Glutamatergic neuron (in vitro differentiated cells): ENCODE data around the gene BACE1. TPM values are rescaled to one million over a fixed set of nuclear protein-coding genes. Genes with fewer than 3 reads are reported as not detected.
"Not testable (repeated sequence)": the region's sequence is repeated elsewhere in the genome, so short reads cannot be mapped to it uniquely, and the experiment has no call there.

ENCODE experiments used
- DNase-seq: peaks from one replicate; pipeline ENCODE4 v3.0.0; 2022
- H3K27ac Mint-ChIP-seq: one replicate; pipeline ENCODE4 v1.8.0; 2020; ENCODE audit warnings: mild to moderate bottlenecking, mixed read lengths, inconsistent platforms; ENCODE audit not compliant: unreplicated experiment
- H3K27me3 Mint-ChIP-seq: one replicate; pipeline ENCODE4 v1.8.0; 2020; ENCODE audit warnings: mild to moderate bottlenecking, moderate library complexity, mixed read lengths, inconsistent platforms; ENCODE audit not compliant: unreplicated experiment
- H3K36me3 Mint-ChIP-seq: one replicate; pipeline ENCODE4 v1.8.0; 2020; ENCODE audit warnings: mild to moderate bottlenecking, mixed read lengths, inconsistent platforms; ENCODE audit not compliant: unreplicated experiment
- H3K4me1 Mint-ChIP-seq: one replicate; pipeline ENCODE4 v1.8.0; 2020; ENCODE audit warnings: mild to moderate bottlenecking, low read depth, mixed read lengths, inconsistent platforms; ENCODE audit not compliant: unreplicated experiment
- H3K4me3 Mint-ChIP-seq: one replicate; pipeline ENCODE4 v1.8.0; 2020; ENCODE audit warnings: mild to moderate bottlenecking, mixed read lengths, inconsistent platforms; ENCODE audit not compliant: unreplicated experiment
- H3K9me3 Mint-ChIP-seq: one replicate; pipeline ENCODE4 v1.8.0; 2020; ENCODE audit warnings: mild to moderate bottlenecking, moderate library complexity, mixed read lengths, inconsistent platforms; ENCODE audit not compliant: unreplicated experiment
- total RNA-seq: library from RNA; stranded (reverse); fragmentation: NEBNext Ultra II Directional; extraction: Animal tissue kit (Norgen Biotek cat#: 25700); gene quantifications from one replicate; pipeline ENCODE4 v1.2.1, GENCODE V29; 2021; ENCODE audit not compliant: unreplicated experiment
- TF ChIP-seq, protein P1 (sequence below): fragments of 200-600 bp; sonication (generic); IDR thresholded peaks from one replicate; pipeline ENCODE4 v1.5.0; 2021; ENCODE audit not compliant: partially characterized antibody, unreplicated experiment

The BACE1 gene
- total RNA-seq, 1 donor from 2014 or later: 47.4 TPM

DNA sequence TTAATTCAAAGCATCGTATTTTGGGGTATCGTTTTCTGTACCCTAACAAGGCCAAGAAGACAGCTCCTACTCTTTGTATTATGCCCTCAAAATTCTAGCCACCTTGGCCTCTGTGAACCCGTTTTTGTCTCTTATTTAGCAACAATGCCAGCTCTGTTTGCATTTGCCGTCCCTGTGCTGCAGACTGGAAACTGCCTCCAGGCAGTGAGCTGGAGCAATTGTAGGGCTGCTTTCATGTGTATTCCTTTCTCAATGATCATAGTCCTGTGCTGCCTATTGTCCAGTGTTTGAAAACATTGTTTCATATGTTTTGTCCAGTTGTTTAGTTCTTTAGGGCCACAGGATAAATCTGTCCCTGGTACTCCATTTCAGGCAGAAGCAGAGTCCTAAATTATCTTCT lies 44.8 kb downstream of the BACE1 start:
- Mint-ChIP-seq H3K4me1 (peaks cover 3% of the 10 kb centered on the region), H3K9me3 (no peaks in the 10 kb centered on the region), H3K27ac (peak overlapping the region; percentile 52), H3K36me3 (peaks cover 5% of the 10 kb centered on the region), H3K4me3 (peak overlapping the region; percentile 18), H3K27me3 (no peaks in the 10 kb centered on the region)
- TF ChIP-seq, protein P1, sequence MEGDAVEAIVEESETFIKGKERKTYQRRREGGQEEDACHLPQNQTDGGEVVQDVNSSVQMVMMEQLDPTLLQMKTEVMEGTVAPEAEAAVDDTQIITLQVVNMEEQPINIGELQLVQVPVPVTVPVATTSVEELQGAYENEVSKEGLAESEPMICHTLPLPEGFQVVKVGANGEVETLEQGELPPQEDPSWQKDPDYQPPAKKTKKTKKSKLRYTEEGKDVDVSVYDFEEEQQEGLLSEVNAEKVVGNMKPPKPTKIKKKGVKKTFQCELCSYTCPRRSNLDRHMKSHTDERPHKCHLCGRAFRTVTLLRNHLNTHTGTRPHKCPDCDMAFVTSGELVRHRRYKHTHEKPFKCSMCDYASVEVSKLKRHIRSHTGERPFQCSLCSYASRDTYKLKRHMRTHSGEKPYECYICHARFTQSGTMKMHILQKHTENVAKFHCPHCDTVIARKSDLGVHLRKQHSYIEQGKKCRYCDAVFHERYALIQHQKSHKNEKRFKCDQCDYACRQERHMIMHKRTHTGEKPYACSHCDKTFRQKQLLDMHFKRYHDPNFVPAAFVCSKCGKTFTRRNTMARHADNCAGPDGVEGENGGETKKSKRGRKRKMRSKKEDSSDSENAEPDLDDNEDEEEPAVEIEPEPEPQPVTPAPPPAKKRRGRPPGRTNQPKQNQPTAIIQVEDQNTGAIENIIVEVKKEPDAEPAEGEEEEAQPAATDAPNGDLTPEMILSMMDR: no peak
- no peak for DNase-seq

DNA sequence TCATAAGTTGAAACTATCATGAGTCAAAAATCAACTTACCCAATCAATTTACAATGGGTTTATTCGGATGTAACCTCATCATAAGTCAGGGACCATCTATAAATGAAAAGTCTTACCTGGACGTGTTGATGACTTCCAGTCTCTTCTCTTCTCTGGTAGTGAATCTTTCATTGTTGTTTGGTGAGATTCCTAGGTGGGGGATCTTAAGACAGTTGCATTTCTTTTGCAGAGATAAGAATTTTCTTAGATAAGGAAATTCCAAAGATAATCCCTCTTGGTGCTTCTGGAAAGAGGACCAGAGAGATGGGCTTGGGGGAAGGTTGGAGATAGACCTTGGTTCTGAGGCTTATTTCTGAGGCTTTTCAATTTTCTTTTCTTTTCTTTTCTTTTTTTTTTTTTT lies 46.2 kb downstream of the BACE1 start:
- H3K4me3 Mint-ChIP-seq: no peak overlapping the region
- no peaks in the 10 kb centered on the region for H3K27me3 Mint-ChIP-seq
- peaks cover 3% of the 10 kb centered on the region for H3K4me1 Mint-ChIP-seq
- TF ChIP-seq, protein P1: no peak
- H3K36me3 Mint-ChIP-seq: peaks cover 5% of the 10 kb centered on the region
- DNase-seq: no peak
- H3K9me3 Mint-ChIP-seq: no peaks in the 10 kb centered on the region
- H3K27ac Mint-ChIP-seq: no peak overlapping the region

DNA sequence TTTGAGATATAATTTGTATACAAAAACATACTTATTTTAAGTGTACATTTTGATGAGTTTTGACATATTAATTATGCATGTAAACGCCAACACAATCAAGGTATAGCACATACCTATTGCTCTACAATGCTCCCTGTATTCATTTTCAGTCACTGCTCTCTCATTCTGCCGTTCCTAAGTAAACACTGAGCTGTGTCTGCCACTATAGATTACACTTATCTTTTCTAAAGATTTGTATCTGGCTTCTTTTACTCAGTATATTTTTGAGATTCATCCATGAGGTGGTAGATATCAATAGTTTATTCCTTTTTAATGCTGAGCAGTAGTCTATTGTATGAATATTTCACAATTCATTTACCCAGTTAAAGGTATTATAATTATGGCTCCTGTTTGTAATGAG lies 50.3 kb downstream of the BACE1 start:
- no peak overlapping the region for H3K4me3 Mint-ChIP-seq
- no peaks in the 10 kb centered on the region for H3K9me3 Mint-ChIP-seq
- no peak overlapping the region for H3K27ac Mint-ChIP-seq
- H3K4me1 Mint-ChIP-seq: no peaks in the 10 kb centered on the region
- no peaks in the 10 kb centered on the region for H3K27me3 Mint-ChIP-seq
- no peak for DNase-seq
- H3K36me3 Mint-ChIP-seq: no peaks in the 10 kb centered on the region
- TF ChIP-seq, protein P1: no peak

DNA sequence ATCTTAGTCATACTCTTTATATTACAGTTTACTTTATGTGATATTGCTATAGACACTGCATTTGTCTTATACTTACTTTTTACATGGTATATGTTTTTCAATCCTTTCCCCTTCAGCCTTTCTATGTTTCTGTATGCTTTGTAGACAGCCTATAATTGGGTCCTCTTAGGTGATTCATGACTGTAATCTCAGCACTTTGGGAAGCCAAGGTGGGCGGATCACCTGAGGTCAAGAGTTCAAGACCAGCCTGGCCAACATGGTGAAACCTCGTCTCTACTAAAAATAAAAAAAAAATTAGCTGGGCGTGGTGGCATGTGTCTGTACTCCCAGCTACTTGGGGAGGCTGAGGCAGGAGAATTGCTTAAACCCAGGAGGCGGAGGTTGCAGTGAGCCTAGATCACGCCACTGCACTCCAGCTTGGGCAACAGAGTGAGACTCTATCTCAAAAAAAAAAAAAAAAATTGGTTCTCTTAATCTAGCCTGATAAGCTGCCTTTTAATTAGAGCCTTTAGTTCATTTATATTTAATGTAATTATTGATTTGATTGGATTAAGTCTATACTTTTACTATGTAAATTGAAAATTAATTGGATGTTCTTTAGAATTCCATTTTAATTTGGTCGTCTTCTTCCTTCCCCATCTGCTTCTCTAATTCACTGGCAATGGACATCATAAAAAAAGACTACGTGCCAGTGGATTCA lies 51.3 kb downstream of the BACE1 start:
- not testable (repeated sequence) for H3K4me3 Mint-ChIP-seq, H3K36me3 Mint-ChIP-seq, DNase-seq, H3K27ac Mint-ChIP-seq, H3K27me3 Mint-ChIP-seq, H3K9me3 Mint-ChIP-seq, H3K4me1 Mint-ChIP-seq

DNA sequence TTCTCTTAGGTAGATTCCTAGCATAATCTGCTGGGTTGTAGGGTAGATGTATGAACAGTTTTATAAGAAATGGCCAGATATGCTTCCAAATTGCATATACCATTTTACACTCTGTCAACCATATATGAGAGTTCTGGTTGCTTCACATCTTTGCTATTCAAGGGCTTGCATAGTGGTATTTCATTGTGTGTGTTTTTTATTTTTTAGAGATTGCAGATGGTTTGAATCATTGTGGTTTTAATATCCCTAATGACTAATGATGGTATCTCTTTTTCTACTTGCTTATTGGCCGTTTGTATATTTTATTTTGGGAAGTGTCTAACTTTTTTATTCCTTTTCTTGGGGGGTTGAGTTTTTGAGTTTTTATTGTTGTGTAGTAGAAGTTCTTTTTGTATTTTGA lies 56.6 kb downstream of the BACE1 start:
- Mint-ChIP-seq H3K4me1 (no peaks in the 10 kb centered on the region), H3K4me3 (no peak overlapping the region), H3K27me3 (peaks cover 2% of the 10 kb centered on the region), H3K36me3 (no peaks in the 10 kb centered on the region), H3K9me3 (no peaks in the 10 kb centered on the region), H3K27ac (no peak overlapping the region)
- TF ChIP-seq, protein P1: no peak
- DNase-seq: no peak
